Astrocyte (in vitro differentiated cells and primary cell): ENCODE measurements around the gene LRRC23. TPM values are rescaled to one million over a fixed set of nuclear protein-coding genes. Genes with fewer than 3 reads are reported as not detected.

Source experiments
- DNase-seq: peaks from one replicate; pipeline ENCODE4 v3.0.0-alpha.2; 2010; ENCODE audit warnings: low read depth
- FAIRE-seq: peaks from 2 replicates; lab custom pipeline; 2011; peaks lifted over from hg19 to GRCh38; lab: Jason Lieb, UNC
- H2AFZ ChIP-seq: 2 replicates; pipeline ENCODE4 v1.6.0; 2012; ENCODE audit warnings: low read depth, low read length, inconsistent platforms
- H3K27ac ChIP-seq: 2 replicates; pipeline ENCODE4 v1.5.1; 2011; ENCODE audit warnings: low read depth, low read length, inconsistent platforms
- H3K27me3 ChIP-seq: 2 replicates; pipeline ENCODE4 v1.6.0; 2011; ENCODE audit warnings: low read length, inconsistent platforms; ENCODE audit not compliant: insufficient read depth
- H3K36me3 ChIP-seq: 2 replicates; pipeline ENCODE4 v1.5.1; 2011; ENCODE audit warnings: low read length, inconsistent platforms; ENCODE audit not compliant: insufficient read depth
- H3K4me1 ChIP-seq: 2 replicates; pipeline ENCODE4 v1.5.1; 2011; ENCODE audit warnings: low read length, inconsistent platforms; ENCODE audit not compliant: insufficient read depth
- H3K4me2 ChIP-seq: 2 replicates; pipeline ENCODE4 v1.6.0; 2012; ENCODE audit warnings: low read length, inconsistent platforms
- H3K4me3 ChIP-seq: 2 replicates; pipeline ENCODE4 v1.5.1; 2011; ENCODE audit warnings: low read depth, mild to moderate bottlenecking, low read length, inconsistent platforms; ENCODE audit not compliant: insufficient read depth
- H3K79me2 ChIP-seq: 2 replicates; pipeline ENCODE4 v1.6.0; 2012; ENCODE audit warnings: mild to moderate bottlenecking, low read length, inconsistent platforms; ENCODE audit not compliant: insufficient read depth
- H3K9ac ChIP-seq: 2 replicates; pipeline ENCODE4 v1.6.0; 2012; ENCODE audit warnings: mild to moderate bottlenecking, low read length, inconsistent platforms
- H3K9me3 ChIP-seq: 2 replicates; pipeline ENCODE4 v1.5.1; 2012; ENCODE audit warnings: low read depth, mild to moderate bottlenecking, low read length, inconsistent platforms; ENCODE audit not compliant: insufficient read depth
- H4K20me1 ChIP-seq: 2 replicates; pipeline ENCODE4 v1.6.0; 2012; ENCODE audit warnings: low read length, inconsistent platforms; ENCODE audit not compliant: insufficient read depth
- H3K27ac Mint-ChIP-seq: one replicate; pipeline ENCODE4 v1.8.0; 2021; ENCODE audit warnings: mild to moderate bottlenecking, mixed read lengths; ENCODE audit not compliant: unreplicated experiment
- H3K27me3 Mint-ChIP-seq: one replicate; pipeline ENCODE4 v1.8.0; 2021; ENCODE audit warnings: low read depth, mixed read lengths; ENCODE audit not compliant: unreplicated experiment
- H3K36me3 Mint-ChIP-seq: one replicate; pipeline ENCODE4 v1.8.0; 2021; ENCODE audit warnings: low read depth, mixed read lengths; ENCODE audit not compliant: unreplicated experiment
- H3K4me1 Mint-ChIP-seq: one replicate; pipeline ENCODE4 v1.8.0; 2021; ENCODE audit warnings: low read depth, mixed read lengths; ENCODE audit not compliant: unreplicated experiment
- H3K4me3 Mint-ChIP-seq: one replicate; pipeline ENCODE4 v1.8.0; 2021; ENCODE audit warnings: mild to moderate bottlenecking, moderate library complexity, mixed read lengths; ENCODE audit not compliant: unreplicated experiment
- H3K9me3 Mint-ChIP-seq: one replicate; pipeline ENCODE4 v1.8.0; 2021; ENCODE audit warnings: mild to moderate bottlenecking, mixed read lengths; ENCODE audit not compliant: unreplicated experiment
- EZH2 ChIP-seq: IDR thresholded peaks from 2 replicates; pipeline ENCODE4 v1.6.1; 2012; ENCODE audit warnings: mild to moderate bottlenecking, low read length, inconsistent platforms; ENCODE audit not compliant: insufficient read depth
- total RNA-seq: library from RNA; stranded (reverse); gene quantifications from 2 replicates; pipeline ENCODE4 v1.2.1, GENCODE V29; 2021
- TF ChIP-seq, protein P1 (sequence below): IDR thresholded peaks from 2 replicates; pipeline ENCODE4 v1.5.1; 2011; ENCODE audit warnings: low read depth, mild to moderate bottlenecking, inconsistent platforms, low read length, moderate library complexity; ENCODE audit not compliant: insufficient read depth

The LRRC23 gene
- total RNA-seq, 1 donor from 2014 or later, result 5.2 TPM

DNA sequence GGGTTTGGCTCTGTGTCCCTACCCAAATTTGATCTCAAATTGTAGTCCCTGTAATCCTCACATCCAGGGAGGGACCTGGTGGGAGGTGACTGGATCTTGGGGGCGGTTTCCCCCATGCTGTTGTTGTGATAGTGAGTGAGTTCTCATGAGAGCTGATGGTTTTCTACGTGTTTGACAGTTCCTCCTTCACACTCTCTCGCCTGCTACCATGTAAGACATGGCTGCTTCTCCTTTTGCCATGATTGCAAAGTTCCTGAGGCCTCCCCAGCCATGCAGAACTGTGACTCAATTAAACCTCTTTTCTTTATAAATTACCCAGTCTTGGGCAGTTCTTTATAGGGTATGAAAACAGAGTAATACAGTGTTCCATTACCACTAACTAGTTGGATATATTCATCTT is 10.3 kb upstream of the LRRC23 start:
- H3K79me2 ChIP-seq, result no peaks in the 10 kb centered on the region
- H3K36me3 Mint-ChIP-seq, result peaks cover 3% of the 10 kb centered on the region
- FAIRE-seq, result no peak
- no peaks in the 10 kb centered on the region for H3K27me3 ChIP-seq
- no peak overlapping the region for H3K4me3 Mint-ChIP-seq
- H3K4me1 ChIP-seq, result peaks cover 12% of the 10 kb centered on the region
- no peaks in the 10 kb centered on the region for H3K9me3 Mint-ChIP-seq
- no peak overlapping the region for H3K9ac ChIP-seq
- H2AFZ ChIP-seq, result no peak overlapping the region
- no peaks in the 10 kb centered on the region for H3K9me3 ChIP-seq
- H3K4me1 Mint-ChIP-seq, result no peaks in the 10 kb centered on the region
- H3K27me3 Mint-ChIP-seq, result no peaks in the 10 kb centered on the region
- no peak overlapping the region for H3K4me2 ChIP-seq
- no peak overlapping the region for H3K4me3 ChIP-seq
- no peaks in the 10 kb centered on the region for H3K36me3 ChIP-seq
- no peak overlapping the region for H3K27ac Mint-ChIP-seq
- no peaks in the 10 kb centered on the region for H4K20me1 ChIP-seq
- TF ChIP-seq EZH2, result no peak
- TF ChIP-seq, protein P1, sequence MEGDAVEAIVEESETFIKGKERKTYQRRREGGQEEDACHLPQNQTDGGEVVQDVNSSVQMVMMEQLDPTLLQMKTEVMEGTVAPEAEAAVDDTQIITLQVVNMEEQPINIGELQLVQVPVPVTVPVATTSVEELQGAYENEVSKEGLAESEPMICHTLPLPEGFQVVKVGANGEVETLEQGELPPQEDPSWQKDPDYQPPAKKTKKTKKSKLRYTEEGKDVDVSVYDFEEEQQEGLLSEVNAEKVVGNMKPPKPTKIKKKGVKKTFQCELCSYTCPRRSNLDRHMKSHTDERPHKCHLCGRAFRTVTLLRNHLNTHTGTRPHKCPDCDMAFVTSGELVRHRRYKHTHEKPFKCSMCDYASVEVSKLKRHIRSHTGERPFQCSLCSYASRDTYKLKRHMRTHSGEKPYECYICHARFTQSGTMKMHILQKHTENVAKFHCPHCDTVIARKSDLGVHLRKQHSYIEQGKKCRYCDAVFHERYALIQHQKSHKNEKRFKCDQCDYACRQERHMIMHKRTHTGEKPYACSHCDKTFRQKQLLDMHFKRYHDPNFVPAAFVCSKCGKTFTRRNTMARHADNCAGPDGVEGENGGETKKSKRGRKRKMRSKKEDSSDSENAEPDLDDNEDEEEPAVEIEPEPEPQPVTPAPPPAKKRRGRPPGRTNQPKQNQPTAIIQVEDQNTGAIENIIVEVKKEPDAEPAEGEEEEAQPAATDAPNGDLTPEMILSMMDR, result no peak
- DNase-seq, result no peak
- H3K27ac ChIP-seq, result no peak overlapping the region

DNA sequence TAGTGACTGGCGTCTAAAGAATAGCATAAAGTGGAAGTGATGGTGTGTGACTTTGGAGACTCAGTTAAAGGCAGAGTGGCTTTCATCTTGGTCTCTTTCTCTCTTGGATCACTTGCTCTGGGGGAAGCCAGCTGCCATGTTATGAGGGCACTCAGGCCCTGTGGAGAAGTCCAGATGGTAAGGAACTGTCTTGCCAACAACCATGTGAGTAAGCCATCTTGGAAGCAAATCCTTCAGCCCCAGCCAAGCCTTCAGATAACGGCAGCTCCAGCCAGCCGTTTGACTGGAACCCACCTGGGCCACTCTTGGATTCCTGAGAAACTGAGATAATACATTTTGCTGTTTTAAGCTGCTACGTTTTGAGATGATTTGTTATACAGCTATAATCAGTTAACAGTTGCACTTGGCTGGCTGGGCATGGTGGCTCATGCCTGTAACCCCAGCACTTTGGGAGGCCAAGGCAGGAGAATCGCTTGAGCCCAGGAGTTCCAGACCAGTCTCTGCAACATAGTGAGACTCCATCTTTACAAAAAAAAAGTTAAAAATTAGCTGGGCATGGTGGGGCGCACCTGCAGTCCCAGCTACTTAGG is 7.7 kb upstream of the LRRC23 start:
- Mint-ChIP-seq H3K9me3 (no peaks in the 10 kb centered on the region), H3K27me3 (no peaks in the 10 kb centered on the region), H3K4me3 (no peak overlapping the region), H3K4me1 (no peaks in the 10 kb centered on the region), H3K27ac (no peak overlapping the region), H3K36me3 (peaks cover 3% of the 10 kb centered on the region)
- Histone ChIP-seq H3K36me3 (no peaks in the 10 kb centered on the region), H3K9me3 (no peaks in the 10 kb centered on the region), H3K4me1 (no peaks in the 10 kb centered on the region), H3K27me3 (no peaks in the 10 kb centered on the region), H4K20me1 (no peaks in the 10 kb centered on the region), H3K9ac (no peak overlapping the region), H3K27ac (no peak overlapping the region), H3K79me2 (no peaks in the 10 kb centered on the region), H3K4me3 (no peak overlapping the region), H3K4me2 (no peak overlapping the region), H2AFZ (no peak overlapping the region)
- DNase-seq, result no peak
- FAIRE-seq, result no peak
- no peak for TF ChIP-seq EZH2
- TF ChIP-seq, protein P1, result no peak

DNA sequence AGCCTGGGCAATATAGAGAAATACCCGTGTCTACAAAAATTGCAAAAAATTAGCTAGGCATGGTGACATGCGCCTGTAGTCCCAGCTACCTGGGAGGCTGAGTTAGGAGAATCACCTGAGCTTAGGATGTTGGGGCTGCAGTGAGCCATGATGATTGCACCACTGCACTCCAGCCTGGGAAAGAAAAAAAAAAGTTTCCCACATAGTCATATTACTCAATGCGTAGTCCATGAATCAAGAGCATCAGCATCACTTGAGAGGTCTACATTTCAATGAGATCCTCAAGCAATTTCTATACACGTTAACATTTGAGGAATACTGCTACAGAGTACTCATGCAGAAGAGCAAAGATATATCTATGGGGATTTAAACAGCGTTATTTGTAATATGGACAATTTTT is 5.2 kb upstream of the LRRC23 start:
- Mint-ChIP-seq H3K4me3 (no peak overlapping the region), H3K27ac (no peak overlapping the region), H3K9me3 (no peaks in the 10 kb centered on the region), H3K36me3 (no peaks in the 10 kb centered on the region), H3K4me1 (no peaks in the 10 kb centered on the region), H3K27me3 (no peaks in the 10 kb centered on the region)
- Histone ChIP-seq H3K79me2 (no peaks in the 10 kb centered on the region), H3K36me3 (no peaks in the 10 kb centered on the region), H3K9me3 (no peaks in the 10 kb centered on the region), H3K4me3 (no peak overlapping the region), H2AFZ (no peak overlapping the region), H3K27me3 (no peaks in the 10 kb centered on the region), H3K27ac (no peak overlapping the region), H3K4me1 (no peaks in the 10 kb centered on the region), H3K4me2 (no peak overlapping the region), H4K20me1 (no peaks in the 10 kb centered on the region), H3K9ac (no peak overlapping the region)
- DNase-seq (no peak), FAIRE-seq (no peak)
- TF ChIP-seq EZH2, result no peak
- TF ChIP-seq, protein P1, result no peak
